GM21390 (cell line): ENCODE results near the gene OR8H2.
"Not testable (repeated sequence)": the region's sequence is repeated elsewhere in the genome, so short reads cannot be mapped to it uniquely, and the experiment has no call there.

Source experiments
- ATAC-seq: cut with Tn5 transposase; IDR thresholded peaks from one replicate; pipeline ENCODE4 v1.9.1; 2021; ENCODE audit not compliant: unreplicated experiment

Gene OR8H2

DNA sequence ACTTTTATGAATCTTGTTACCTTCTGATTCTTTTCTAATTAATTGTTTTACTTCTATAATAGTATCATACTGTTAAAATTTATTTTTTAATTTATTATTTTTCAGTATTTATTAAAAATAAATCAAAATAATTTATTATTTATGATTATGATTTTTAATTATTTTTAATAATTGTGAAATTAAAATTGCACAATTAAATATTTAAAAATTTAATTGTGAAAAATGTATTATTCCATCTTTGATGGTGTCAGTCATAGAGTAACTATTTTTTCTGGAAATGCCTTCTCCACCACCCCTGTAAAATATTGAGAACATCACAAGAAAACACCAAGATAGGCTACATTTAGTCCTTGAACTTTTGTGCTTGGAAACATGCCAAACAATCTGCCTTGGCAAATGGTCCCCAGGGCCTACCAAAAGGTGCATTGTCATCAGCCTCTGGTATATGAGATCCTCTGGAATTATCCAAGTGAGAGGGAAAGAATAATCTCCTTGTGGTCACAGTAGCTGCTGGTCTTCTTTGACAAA lies at the start of gene OR8H2:
TSS of gene OR8H2 (plus strand) at position 478 of the 528 bp plus-strand sequence. CDS start 1,356 bp downstream, outside the sequence.
- no peak for ATAC-seq

GRCh38 chr11:56056366-56056765 lies 47.1 kb upstream of the OR8H2 start:
- ATAC-seq: not testable (repeated sequence)

DNA sequence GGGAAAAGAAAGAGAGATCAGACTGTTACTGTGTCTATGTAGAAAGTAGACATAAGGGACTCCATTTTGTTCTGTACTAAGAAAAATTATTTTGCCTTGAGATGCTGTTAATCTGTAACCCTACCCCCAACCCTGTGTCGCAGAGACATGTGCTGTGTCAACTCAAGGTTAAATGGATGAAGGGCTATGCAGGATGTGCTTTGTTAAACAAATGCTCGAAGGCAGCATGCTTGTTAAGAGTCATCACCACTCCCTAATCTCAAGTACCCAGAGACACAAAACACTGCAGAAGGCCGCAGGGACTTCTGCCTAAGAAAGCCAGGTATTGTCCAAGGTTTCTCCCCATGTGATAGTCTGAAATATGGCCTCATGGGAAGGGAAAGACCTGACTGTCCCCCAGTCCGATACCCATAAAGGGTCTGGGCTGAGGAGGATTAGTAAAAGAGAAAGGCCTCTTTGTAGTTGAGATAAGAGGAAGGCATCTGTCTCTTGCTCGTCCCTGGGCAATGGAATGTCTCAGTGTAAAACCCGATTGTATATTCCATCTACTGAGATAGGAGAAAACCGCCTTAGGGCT lies 45.7 kb upstream of the OR8H2 start:
- not testable (repeated sequence) for ATAC-seq

GRCh38 chr11:56058260-56058780 lies 45.2 kb upstream of the OR8H2 start:
- ATAC-seq: not testable (repeated sequence)

DNA sequence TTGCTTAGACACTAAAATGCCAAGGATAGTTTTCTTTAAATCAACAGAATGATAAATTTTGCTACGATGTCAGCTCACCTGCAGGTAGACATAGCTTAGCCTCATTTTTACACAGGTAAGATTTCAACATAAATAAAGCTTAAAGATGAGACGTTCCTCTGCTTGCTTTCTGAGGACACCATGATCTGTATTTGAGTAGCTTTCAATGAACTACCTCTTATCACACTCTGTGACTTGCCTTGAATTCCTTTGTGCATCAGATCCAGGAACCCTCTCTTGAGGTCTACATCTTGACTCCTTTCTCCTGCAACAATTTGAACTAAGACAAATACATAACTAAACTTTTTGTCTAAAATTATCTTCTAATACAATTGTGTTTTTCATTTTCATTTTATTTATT lies 36.5 kb upstream of the OR8H2 start:
- ATAC-seq: no peak

- no peak for ATAC-seq
Measured at GRCh38 chr11:56089697-56090096, 13.8 kb upstream of the OR8H2 start.

DNA sequence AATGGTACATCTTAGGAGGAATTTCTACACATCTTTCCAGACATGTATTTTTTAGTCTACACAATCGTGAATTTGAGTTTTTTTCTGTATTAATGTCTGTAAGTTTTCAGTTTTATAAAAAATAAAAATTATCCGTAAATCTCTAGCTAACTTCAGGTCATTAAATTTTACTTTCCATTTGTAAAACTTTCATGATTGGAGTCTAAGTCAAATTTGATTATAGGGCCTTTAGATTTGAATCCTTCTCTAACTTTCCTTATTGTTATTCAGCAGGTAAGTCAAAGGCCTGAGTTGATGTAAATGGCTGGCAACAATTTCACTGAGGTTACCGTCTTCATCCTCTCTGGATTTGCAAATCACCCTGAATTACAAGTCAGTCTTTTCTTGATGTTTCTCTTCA lies 10.5 kb upstream of the OR8H2 start, which contains the start of gene OR8I2:
TSS of gene OR8I2 (plus strand) at position 301 of the 400 bp plus-strand sequence. CDS start at position 301, 0 bp downstream.
- no peak for ATAC-seq

DNA sequence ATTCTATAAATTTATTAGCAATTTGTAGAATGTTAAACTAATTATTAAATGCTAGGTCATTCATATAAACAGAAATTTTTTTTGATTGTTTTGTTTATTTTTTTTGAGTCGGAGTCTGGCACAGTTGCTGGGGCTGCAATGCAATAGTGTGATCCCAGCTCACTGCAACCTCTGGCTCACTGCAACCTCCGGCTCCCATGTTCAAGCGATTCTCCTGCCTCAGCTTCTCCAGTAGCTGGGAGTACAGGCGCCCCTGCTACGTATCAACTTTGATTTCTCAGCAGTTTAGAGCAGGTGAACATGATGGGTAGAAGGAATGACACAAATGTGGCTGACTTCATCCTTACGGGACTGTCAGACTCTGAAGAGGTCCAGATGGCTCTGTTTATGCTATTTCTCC lies 18.6 kb downstream of the OR8H2 start, which contains the start of gene OR8H3:
TSS of gene OR8H3 (plus strand) at position 301 of the 400 bp plus-strand sequence. CDS start at position 301, 0 bp downstream.
- ATAC-seq: no peak

GRCh38 chr11:56140151-56140661 lies 36.7 kb downstream of the OR8H2 start, which contains the start of gene OR8J3:
OR8J3 (minus strand) TSS chr11:56140201; CDS start chr11:56137718, 2,483 bp downstream.
- ATAC-seq: no peak

GRCh38 chr11:56143681-56144080 lies 40.2 kb downstream of the OR8H2 start:
- not testable (repeated sequence) for ATAC-seq

DNA sequence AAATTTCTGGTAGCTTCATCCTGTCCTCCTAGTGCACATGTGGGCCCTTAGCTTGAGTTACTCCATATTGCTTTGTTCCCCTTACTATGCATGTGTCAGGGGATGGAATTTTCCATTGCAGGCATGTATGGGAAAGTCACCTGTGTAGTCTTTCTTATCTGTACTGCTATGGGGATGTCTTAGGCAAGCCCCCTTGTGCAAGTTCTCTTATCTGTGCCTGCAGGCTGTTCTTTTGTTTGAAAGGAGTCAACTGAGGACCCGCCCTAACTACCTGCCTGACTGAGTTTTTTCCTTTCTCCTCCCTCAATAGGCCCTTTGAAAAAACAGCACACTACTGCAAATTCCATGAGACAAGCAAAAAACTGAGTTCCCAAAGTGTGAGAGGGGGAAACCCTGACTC lies 47.9 kb downstream of the OR8H2 start:
- ATAC-seq: no peak

- no peak for ATAC-seq
Measured at GRCh38 chr11:56152333-56152732, 48.8 kb downstream of the OR8H2 start.
